Neural cell (in vitro differentiated cells): ENCODE measurements around the gene PNPLA5. TPM values are rescaled to one million over a fixed set of nuclear protein-coding genes. Genes with fewer than 3 reads are reported as not detected.

Experiments used
- H2AFZ ChIP-seq: fragments of 200-600, 300-800 bp; sonication (generic), shearing (Covaris generic); 2 replicates; pipeline ENCODE4 v1.6.0; 2014; ENCODE audit warnings: low read depth, mild to moderate bottlenecking, antibody characterized with exemption, low read length, moderate library complexity
- H3F3A ChIP-seq: fragments of 200-600 bp; shearing (Covaris generic); 2 replicates; pipeline ENCODE4 v1.6.1; 2016; ENCODE audit warnings: mild to moderate bottlenecking, moderate library complexity, mixed read lengths, antibody characterized with exemption, low read length; ENCODE audit not compliant: insufficient read depth, poor library complexity, severe bottlenecking
- H3K27ac ChIP-seq: fragments of 200-600, 300-800 bp; sonication (generic), shearing (Covaris generic); 2 replicates; pipeline ENCODE4 v1.5.1; 2014; ENCODE audit warnings: mild to moderate bottlenecking, low read length, moderate library complexity
- H3K27me3 ChIP-seq: fragments of 300-800, 200-600 bp; sonication (generic), shearing (Covaris generic); 2 replicates; pipeline ENCODE4 v1.6.0; 2014; ENCODE audit warnings: mild to moderate bottlenecking, low read depth, low read length, moderate library complexity; ENCODE audit not compliant: insufficient read depth
- H3K36me3 ChIP-seq: fragments of 300-800, 200-600 bp; sonication (generic), shearing (Covaris generic); 2 replicates; pipeline ENCODE4 v1.5.1; 2014; ENCODE audit warnings: mild to moderate bottlenecking, antibody characterized with exemption, low read length, moderate library complexity; ENCODE audit not compliant: insufficient read depth
- H3K4me2 ChIP-seq: fragments of 300-800, 200-600 bp; sonication (generic), shearing (Covaris generic); 2 replicates; pipeline ENCODE4 v1.6.0; 2014; ENCODE audit warnings: mild to moderate bottlenecking, low read length
- H3K4me3 ChIP-seq: fragments of 300-800, 200-600 bp; sonication (generic), shearing (Covaris generic); 2 replicates; pipeline ENCODE4 v1.5.1; 2014; ENCODE audit warnings: mild to moderate bottlenecking, low read length, moderate library complexity
- H3K79me2 ChIP-seq: fragments of 200-600 bp; shearing (Covaris generic); replicated peaks from 2 replicates; pipeline ENCODE4 v1.6.0; 2014; ENCODE audit warnings: mild to moderate bottlenecking, low read length, moderate library complexity; ENCODE audit not compliant: insufficient read depth
- H3K9ac ChIP-seq: fragments of 300-800, 200-600 bp; sonication (generic), shearing (Covaris generic); 2 replicates; pipeline ENCODE4 v1.6.1; 2016; ENCODE audit warnings: mild to moderate bottlenecking, low read length, mixed read lengths
- H3K9me2 ChIP-seq: fragments of 200-600 bp; shearing (Covaris generic); 2 replicates; pipeline ENCODE4 v1.6.1; 2016; ENCODE audit warnings: mild to moderate bottlenecking, low read length, mixed read lengths; ENCODE audit not compliant: insufficient read depth
- H3K9me3 ChIP-seq: fragments of 200-600, 300-800 bp; sonication (generic), shearing (Covaris generic); 2 replicates; pipeline ENCODE4 v1.6.1; 2016; ENCODE audit warnings: mild to moderate bottlenecking, mixed run types, low read length, moderate library complexity, mixed read lengths
- H4K20me1 ChIP-seq: fragments of 200-600 bp; shearing (Covaris generic); 2 replicates; pipeline ENCODE4 v1.6.1; 2016; ENCODE audit warnings: mild to moderate bottlenecking, mixed run types; ENCODE audit not compliant: insufficient read depth
- EP300 ChIP-seq: fragments of 450-650 bp; conservative IDR thresholded peaks from 2 replicates; pipeline ENCODE4 v1.6.1; 2014; ENCODE audit warnings: antibody characterized with exemption, mild to moderate bottlenecking, moderate library complexity; ENCODE audit not compliant: poor library complexity, severe bottlenecking
- EZH2 ChIP-seq: fragments of 200-600, 300-800 bp; shearing (Covaris generic), sonication (generic); IDR thresholded peaks from 2 replicates; pipeline ENCODE4 v1.6.1; 2014; ENCODE audit warnings: antibody characterized with exemption, low read length, borderline replicate concordance, mild to moderate bottlenecking; ENCODE audit not compliant: insufficient read depth, poor library complexity, severe bottlenecking
- MXI1 ChIP-seq: fragments of 450-650 bp; conservative IDR thresholded peaks from 2 replicates; pipeline ENCODE4 v1.6.1; 2014; ENCODE audit warnings: antibody characterized with exemption, mild to moderate bottlenecking; ENCODE audit not compliant: poor library complexity, severe bottlenecking
- POLR2AphosphoS5 ChIP-seq: IDR thresholded peaks from 2 replicates; pipeline ENCODE4 v1.6.1; 2012
- RAD21 ChIP-seq: fragments of 450-650 bp; conservative IDR thresholded peaks from 2 replicates; pipeline ENCODE4 v1.6.1; 2014; ENCODE audit warnings: antibody characterized with exemption, mild to moderate bottlenecking, moderate library complexity
- REST ChIP-seq: IDR thresholded peaks from 2 replicates; pipeline ENCODE4 v1.6.1; 2012; ENCODE audit warnings: borderline replicate concordance
- SMC3 ChIP-seq: fragments of 450-650 bp; conservative IDR thresholded peaks from 2 replicates; pipeline ENCODE4 v1.6.1; 2014; ENCODE audit warnings: antibody characterized with exemption, mild to moderate bottlenecking, moderate library complexity; ENCODE audit not compliant: poor library complexity
- TAF1 ChIP-seq: IDR thresholded peaks from 2 replicates; pipeline ENCODE4 v1.6.1; 2012; ENCODE audit warnings: low read depth
- polyA plus RNA-seq: library from polyadenylated mRNA; depleted of rRNA; stranded (reverse); fragments of >200 nt; gene quantifications from 2 replicates; pipeline ENCODE4 v1.2.3, GENCODE V29; 2014
- TF ChIP-seq, protein P1 (sequence below): fragments of 450-650 bp; IDR thresholded peaks from 2 replicates; pipeline ENCODE4 v1.5.1; 2014; ENCODE audit warnings: antibody characterized with exemption, mild to moderate bottlenecking, moderate library complexity; ENCODE audit not compliant: poor library complexity, severe bottlenecking

Gene PNPLA5
- polyA plus RNA-seq, 1 donor from 2014 or later: not detected

DNA sequence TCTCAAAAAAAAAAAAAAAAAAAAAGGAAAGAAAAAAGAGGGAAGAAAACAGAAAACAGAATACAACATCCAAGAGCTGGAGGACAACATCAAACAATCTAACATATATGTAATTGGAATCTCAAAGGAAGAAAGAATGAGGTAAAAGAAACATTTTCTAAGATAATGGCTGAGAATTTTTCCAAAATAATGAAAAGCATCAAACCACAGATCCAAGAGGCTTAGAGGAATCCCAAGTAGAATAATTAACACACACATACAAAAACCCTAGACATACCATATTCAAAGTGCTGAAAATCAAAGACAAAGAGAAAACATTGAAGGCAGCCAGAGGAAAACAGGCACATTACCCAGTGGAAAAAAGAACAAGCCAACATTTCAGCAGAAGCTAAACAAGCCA lies 34.4 kb downstream of the PNPLA5 start:
- TF ChIP-seq, protein P1, sequence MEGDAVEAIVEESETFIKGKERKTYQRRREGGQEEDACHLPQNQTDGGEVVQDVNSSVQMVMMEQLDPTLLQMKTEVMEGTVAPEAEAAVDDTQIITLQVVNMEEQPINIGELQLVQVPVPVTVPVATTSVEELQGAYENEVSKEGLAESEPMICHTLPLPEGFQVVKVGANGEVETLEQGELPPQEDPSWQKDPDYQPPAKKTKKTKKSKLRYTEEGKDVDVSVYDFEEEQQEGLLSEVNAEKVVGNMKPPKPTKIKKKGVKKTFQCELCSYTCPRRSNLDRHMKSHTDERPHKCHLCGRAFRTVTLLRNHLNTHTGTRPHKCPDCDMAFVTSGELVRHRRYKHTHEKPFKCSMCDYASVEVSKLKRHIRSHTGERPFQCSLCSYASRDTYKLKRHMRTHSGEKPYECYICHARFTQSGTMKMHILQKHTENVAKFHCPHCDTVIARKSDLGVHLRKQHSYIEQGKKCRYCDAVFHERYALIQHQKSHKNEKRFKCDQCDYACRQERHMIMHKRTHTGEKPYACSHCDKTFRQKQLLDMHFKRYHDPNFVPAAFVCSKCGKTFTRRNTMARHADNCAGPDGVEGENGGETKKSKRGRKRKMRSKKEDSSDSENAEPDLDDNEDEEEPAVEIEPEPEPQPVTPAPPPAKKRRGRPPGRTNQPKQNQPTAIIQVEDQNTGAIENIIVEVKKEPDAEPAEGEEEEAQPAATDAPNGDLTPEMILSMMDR: no peak
- TF ChIP-seq EZH2: no peak
- no peak for TF ChIP-seq TAF1
- TF ChIP-seq SMC3: no peak
- no peak for TF ChIP-seq MXI1
- no peak for TF ChIP-seq POLR2AphosphoS5
- Histone ChIP-seq H3K4me2 (no peak overlapping the region), H3K4me3 (no peak overlapping the region), H3K9ac (no peak overlapping the region), H3F3A (no peaks in the 10 kb centered on the region), H4K20me1 (no peaks in the 10 kb centered on the region), H3K36me3 (no peaks in the 10 kb centered on the region), H2AFZ (no peak overlapping the region), H3K79me2 (peaks cover 14% of the 10 kb centered on the region), H3K9me3 (no peaks in the 10 kb centered on the region), H3K27me3 (no peaks in the 10 kb centered on the region), H3K27ac (no peak overlapping the region), H3K9me2 (no peaks in the 10 kb centered on the region)

DNA sequence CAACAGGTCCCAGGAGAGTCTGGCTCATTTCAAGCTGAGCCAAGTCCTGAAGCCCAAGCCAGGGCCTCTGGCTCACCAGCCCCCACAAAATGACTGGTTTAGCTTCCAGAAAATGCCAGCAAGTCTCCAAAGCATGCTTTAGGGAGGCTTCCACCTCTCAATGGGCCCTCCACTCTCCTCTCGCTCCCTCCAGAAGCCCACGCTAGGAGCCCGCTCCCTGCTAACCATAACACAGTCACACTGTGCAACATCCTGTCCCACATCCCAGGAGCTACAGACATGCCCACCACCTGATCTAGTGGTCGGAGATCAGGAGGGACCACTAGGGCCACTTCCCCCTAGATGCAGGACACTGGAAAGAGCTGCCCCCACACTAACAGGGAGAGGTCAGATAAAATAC lies 36.4 kb downstream of the PNPLA5 start:
- Histone ChIP-seq H3K27ac (no peak overlapping the region), H3K4me2 (no peak overlapping the region), H3K4me3 (no peak overlapping the region), H2AFZ (no peak overlapping the region), H3K9me2 (no peaks in the 10 kb centered on the region), H3K79me2 (peaks cover 5% of the 10 kb centered on the region), H3K27me3 (no peaks in the 10 kb centered on the region), H3K9me3 (no peaks in the 10 kb centered on the region), H4K20me1 (no peaks in the 10 kb centered on the region), H3K9ac (no peak overlapping the region), H3F3A (no peaks in the 10 kb centered on the region), H3K36me3 (no peaks in the 10 kb centered on the region)
- no peak for TF ChIP-seq EZH2
- TF ChIP-seq, protein P1: no peak
- TF ChIP-seq MXI1: no peak
- no peak for TF ChIP-seq POLR2AphosphoS5

- TF ChIP-seq, protein P1: no peak
- TF ChIP-seq MXI1: no peak
- no peak for TF ChIP-seq POLR2AphosphoS5
- no peak for TF ChIP-seq EZH2
- no peak for TF ChIP-seq REST
- no peak for TF ChIP-seq SMC3
- no peak for TF ChIP-seq EP300
- no peak for TF ChIP-seq TAF1
- no peak for TF ChIP-seq RAD21
- Histone ChIP-seq H3K4me2 (no peak overlapping the region), H3K27ac (no peak overlapping the region), H3K9me2 (no peaks in the 10 kb centered on the region), H4K20me1 (no peaks in the 10 kb centered on the region), H3K4me3 (no peak overlapping the region), H3K9ac (no peak overlapping the region), H3K36me3 (no peaks in the 10 kb centered on the region), H3F3A (no peaks in the 10 kb centered on the region), H3K9me3 (no peaks in the 10 kb centered on the region), H3K79me2 (peaks cover 5% of the 10 kb centered on the region), H2AFZ (no peak overlapping the region), H3K27me3 (no peaks in the 10 kb centered on the region)
Measured at GRCh38 chr22:43854786-43855271, 37.0 kb downstream of the PNPLA5 start.
